NK-92 (cell line): ENCODE measurements around the gene HHIPL1.

Experiments
- DNase-seq: peaks from one replicate; lab custom pipeline; 2025; ENCODE audit not compliant: unreplicated experiment; lab: John Stamatoyannopoulos, UW

Gene HHIPL1

GRCh38 chr14:99728231-99728920 lies 83.4 kb downstream of the HHIPL1 start:
- no peak for DNase-seq

- no peak for DNase-seq
Observed at GRCh38 chr14:99728981-99729451, 84.1 kb downstream of the HHIPL1 start.
